Measurements from ENCODE around the gene C21orf58.

DNA sequence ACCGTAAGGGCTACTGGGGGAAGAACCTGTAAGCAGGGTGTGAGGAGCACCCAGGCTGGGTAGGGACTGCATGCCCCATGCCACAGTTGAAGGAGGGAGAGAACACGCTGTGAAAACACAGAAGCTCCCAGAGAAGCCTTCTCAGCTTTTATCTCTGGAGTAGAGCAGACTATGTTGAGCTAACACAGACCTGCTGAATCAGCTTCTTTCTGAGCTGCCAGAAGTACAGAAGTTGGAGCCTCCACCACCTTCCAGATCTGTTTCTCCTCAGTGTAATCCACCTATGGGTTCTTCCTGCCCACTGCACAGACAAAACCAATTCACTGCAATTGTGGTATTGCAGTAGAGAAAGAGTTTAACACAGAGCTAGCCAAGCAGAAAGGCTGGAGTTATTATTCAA lies 32.1 kb downstream of the C21orf58 start:
- TF ChIP-seq, protein P1, sequence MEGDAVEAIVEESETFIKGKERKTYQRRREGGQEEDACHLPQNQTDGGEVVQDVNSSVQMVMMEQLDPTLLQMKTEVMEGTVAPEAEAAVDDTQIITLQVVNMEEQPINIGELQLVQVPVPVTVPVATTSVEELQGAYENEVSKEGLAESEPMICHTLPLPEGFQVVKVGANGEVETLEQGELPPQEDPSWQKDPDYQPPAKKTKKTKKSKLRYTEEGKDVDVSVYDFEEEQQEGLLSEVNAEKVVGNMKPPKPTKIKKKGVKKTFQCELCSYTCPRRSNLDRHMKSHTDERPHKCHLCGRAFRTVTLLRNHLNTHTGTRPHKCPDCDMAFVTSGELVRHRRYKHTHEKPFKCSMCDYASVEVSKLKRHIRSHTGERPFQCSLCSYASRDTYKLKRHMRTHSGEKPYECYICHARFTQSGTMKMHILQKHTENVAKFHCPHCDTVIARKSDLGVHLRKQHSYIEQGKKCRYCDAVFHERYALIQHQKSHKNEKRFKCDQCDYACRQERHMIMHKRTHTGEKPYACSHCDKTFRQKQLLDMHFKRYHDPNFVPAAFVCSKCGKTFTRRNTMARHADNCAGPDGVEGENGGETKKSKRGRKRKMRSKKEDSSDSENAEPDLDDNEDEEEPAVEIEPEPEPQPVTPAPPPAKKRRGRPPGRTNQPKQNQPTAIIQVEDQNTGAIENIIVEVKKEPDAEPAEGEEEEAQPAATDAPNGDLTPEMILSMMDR (IDR thresholded peaks at IDR 0.05): no peak
- TF ChIP-seq JUND (IDR thresholded peaks at IDR 0.05) (no peak), TCF12 (IDR thresholded peaks at IDR 0.05) (no peak), YY1 (IDR thresholded peaks at IDR 0.05; ENCODE audit: low read depth) (no peak), GABPA (IDR thresholded peaks at IDR 0.05; ENCODE audit: low read depth) (no peak), EZH2phosphoT487 (IDR thresholded peaks at IDR 0.05; ENCODE audit: borderline replicate concordance, low read depth) (no peak), POLR2AphosphoS5 (IDR thresholded peaks at IDR 0.05; ENCODE audit: low read depth, low read length) (no peak), TAF1 (IDR thresholded peaks at IDR 0.05; ENCODE audit: borderline replicate concordance, low read depth, low read length) (no peak), RAD21 (IDR thresholded peaks at IDR 0.05; ENCODE audit: low read length) (no peak), MXI1 (IDR thresholded peaks at IDR 0.05; ENCODE audit: low read depth, low read length) (no peak)
- TF ChIP-seq, protein P2, sequence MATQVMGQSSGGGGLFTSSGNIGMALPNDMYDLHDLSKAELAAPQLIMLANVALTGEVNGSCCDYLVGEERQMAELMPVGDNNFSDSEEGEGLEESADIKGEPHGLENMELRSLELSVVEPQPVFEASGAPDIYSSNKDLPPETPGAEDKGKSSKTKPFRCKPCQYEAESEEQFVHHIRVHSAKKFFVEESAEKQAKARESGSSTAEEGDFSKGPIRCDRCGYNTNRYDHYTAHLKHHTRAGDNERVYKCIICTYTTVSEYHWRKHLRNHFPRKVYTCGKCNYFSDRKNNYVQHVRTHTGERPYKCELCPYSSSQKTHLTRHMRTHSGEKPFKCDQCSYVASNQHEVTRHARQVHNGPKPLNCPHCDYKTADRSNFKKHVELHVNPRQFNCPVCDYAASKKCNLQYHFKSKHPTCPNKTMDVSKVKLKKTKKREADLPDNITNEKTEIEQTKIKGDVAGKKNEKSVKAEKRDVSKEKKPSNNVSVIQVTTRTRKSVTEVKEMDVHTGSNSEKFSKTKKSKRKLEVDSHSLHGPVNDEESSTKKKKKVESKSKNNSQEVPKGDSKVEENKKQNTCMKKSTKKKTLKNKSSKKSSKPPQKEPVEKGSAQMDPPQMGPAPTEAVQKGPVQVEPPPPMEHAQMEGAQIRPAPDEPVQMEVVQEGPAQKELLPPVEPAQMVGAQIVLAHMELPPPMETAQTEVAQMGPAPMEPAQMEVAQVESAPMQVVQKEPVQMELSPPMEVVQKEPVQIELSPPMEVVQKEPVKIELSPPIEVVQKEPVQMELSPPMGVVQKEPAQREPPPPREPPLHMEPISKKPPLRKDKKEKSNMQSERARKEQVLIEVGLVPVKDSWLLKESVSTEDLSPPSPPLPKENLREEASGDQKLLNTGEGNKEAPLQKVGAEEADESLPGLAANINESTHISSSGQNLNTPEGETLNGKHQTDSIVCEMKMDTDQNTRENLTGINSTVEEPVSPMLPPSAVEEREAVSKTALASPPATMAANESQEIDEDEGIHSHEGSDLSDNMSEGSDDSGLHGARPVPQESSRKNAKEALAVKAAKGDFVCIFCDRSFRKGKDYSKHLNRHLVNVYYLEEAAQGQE (IDR thresholded peaks at IDR 0.05; ENCODE audit: low read depth, low read length): no peak
- TF ChIP-seq, protein P3, sequence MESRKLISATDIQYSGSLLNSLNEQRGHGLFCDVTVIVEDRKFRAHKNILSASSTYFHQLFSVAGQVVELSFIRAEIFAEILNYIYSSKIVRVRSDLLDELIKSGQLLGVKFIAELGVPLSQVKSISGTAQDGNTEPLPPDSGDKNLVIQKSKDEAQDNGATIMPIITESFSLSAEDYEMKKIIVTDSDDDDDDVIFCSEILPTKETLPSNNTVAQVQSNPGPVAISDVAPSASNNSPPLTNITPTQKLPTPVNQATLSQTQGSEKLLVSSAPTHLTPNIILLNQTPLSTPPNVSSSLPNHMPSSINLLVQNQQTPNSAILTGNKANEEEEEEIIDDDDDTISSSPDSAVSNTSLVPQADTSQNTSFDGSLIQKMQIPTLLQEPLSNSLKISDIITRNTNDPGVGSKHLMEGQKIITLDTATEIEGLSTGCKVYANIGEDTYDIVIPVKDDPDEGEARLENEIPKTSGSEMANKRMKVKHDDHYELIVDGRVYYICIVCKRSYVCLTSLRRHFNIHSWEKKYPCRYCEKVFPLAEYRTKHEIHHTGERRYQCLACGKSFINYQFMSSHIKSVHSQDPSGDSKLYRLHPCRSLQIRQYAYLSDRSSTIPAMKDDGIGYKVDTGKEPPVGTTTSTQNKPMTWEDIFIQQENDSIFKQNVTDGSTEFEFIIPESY (IDR thresholded peaks at IDR 0.05; ENCODE audit: borderline replicate concordance, low read depth): no peak
- TF ChIP-seq, protein P4, sequence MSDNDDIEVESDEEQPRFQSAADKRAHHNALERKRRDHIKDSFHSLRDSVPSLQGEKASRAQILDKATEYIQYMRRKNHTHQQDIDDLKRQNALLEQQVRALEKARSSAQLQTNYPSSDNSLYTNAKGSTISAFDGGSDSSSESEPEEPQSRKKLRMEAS (IDR thresholded peaks at IDR 0.05; ENCODE audit: low read depth): no peak
